Naive thymus-derived CD4-positive, alpha-beta T cell (primary cell): ENCODE data around the gene CES4A. TPM values are rescaled to one million over a fixed set of nuclear protein-coding genes. Genes with fewer than 3 reads are reported as not detected.
A peak's percentile ranks its signal among the peaks of the same experiment; 100 is the strongest.

Experiments
- ATAC-seq: fragments of 150-1000 bp; cut with Tn5 transposase; 2 replicates; pipeline ENCODE4 v1.10.0; 2021; ENCODE audit warnings: mild to moderate bottlenecking, moderate library complexity
- CTCF ChIA-PET: fragments of 350-600 bp; sonication (Branson Sonifier 250); formaldehyde crosslinking; loops from one replicate; lab custom pipeline; 2021; ENCODE audit warnings: antibody characterized with exemption; lab: Charles Lee
- POLR2A ChIA-PET: fragments of 350-600 bp; sonication (Branson Sonifier 250); formaldehyde crosslinking; loops from one replicate; lab custom pipeline; 2021; ENCODE audit warnings: antibody characterized with exemption, inconsistent platforms; lab: Charles Lee
- DNase-seq, 9 donors: peaks; one replicate each; pipeline versions ENCODE4 v3.0.0 to v3.0.0-alpha.2; 2020 to 2022; ENCODE audit warnings: mixed read lengths in 1 of 9
- H3K27ac ChIP-seq: one replicate; pipeline ENCODE4 v1.7.0; 2013; ENCODE audit warnings: mild to moderate bottlenecking, low read depth, low read length, moderate library complexity
- H3K27me3 ChIP-seq, 2 donors: one replicate each; pipeline ENCODE4 v1.7.0; 2013; ENCODE audit warnings: low read length in 2 of 2, mild to moderate bottlenecking in 2 of 2, moderate library complexity in 2 of 2; ENCODE audit not compliant: control insufficient read depth in 2 of 2, insufficient read depth in 2 of 2
- H3K36me3 ChIP-seq, 3 experiments: 1 replicate in 2 of 3; 2 replicates in 1 of 3; pipeline ENCODE4 v1.7.0; 2013; ENCODE audit warnings: low read length in 3 of 3, mild to moderate bottlenecking in 3 of 3, moderate library complexity in 1 of 3; ENCODE audit not compliant: insufficient read depth in 3 of 3, control insufficient read depth in 2 of 3
- H3K4me1 ChIP-seq, 2 donors: one replicate each; pipeline ENCODE4 v1.7.0; 2013; ENCODE audit warnings: low read length in 2 of 2, mild to moderate bottlenecking in 2 of 2, moderate library complexity in 1 of 2; ENCODE audit not compliant: control insufficient read depth in 2 of 2, insufficient read depth in 2 of 2
- H3K4me3 ChIP-seq: 2 replicates; pipeline ENCODE4 v1.7.0; 2013; ENCODE audit warnings: mild to moderate bottlenecking, low read length
- H3K9me3 ChIP-seq, 3 experiments: 1 replicate in 2 of 3; 2 replicates in 1 of 3; pipeline ENCODE4 v1.7.0; 2013; ENCODE audit warnings: low read length in 3 of 3; ENCODE audit not compliant: control insufficient read depth in 2 of 3
- H3K27ac Mint-ChIP-seq, 9 donors: one replicate each; pipeline ENCODE4 v1.8.0; 2020 to 2022; ENCODE audit warnings: mixed read lengths in 9 of 9, mild to moderate bottlenecking in 8 of 9, moderate library complexity in 5 of 9, inconsistent platforms in 2 of 9
- H3K27me3 Mint-ChIP-seq, 5 donors: one replicate each; pipeline ENCODE4 v1.8.0; 2021 to 2022; ENCODE audit warnings: mixed read lengths in 5 of 5, mild to moderate bottlenecking in 1 of 5
- H3K36me3 Mint-ChIP-seq, 5 donors: one replicate each; pipeline ENCODE4 v1.8.0; 2020 to 2022; ENCODE audit warnings: mixed read lengths in 5 of 5, mild to moderate bottlenecking in 3 of 5, inconsistent platforms in 1 of 5
- H3K4me1 Mint-ChIP-seq, 7 donors: one replicate each; pipeline ENCODE4 v1.8.0; 2020 to 2022; ENCODE audit warnings: mixed read lengths in 7 of 7, mild to moderate bottlenecking in 3 of 7, inconsistent platforms in 1 of 7
- H3K4me3 Mint-ChIP-seq, 10 donors: one replicate each; pipeline ENCODE4 v1.8.0; 2020 to 2022; ENCODE audit warnings: mild to moderate bottlenecking in 10 of 10, mixed read lengths in 10 of 10, moderate library complexity in 6 of 10, inconsistent platforms in 2 of 10
- H3K9me3 Mint-ChIP-seq, 11 donors: one replicate each; pipeline ENCODE4 v1.8.0; 2020 to 2022; ENCODE audit warnings: mixed read lengths in 11 of 11, mild to moderate bottlenecking in 4 of 11, inconsistent platforms in 1 of 11, moderate library complexity in 1 of 11
- intact Hi-C, 2 donors: fragments of 100-400 bp; cut with micrococcal nuclease; formaldehyde crosslinking; loops; one replicate each; pipeline ENCODE4 v1.15.1; 2023
- polyA plus RNA-seq, 2 donors: library from polyadenylated mRNA; unstranded; fragments of 300-500 nt; fragmentation: Illumina TruSeq; gene quantifications; one replicate each; pipeline ENCODE4 v1.2.3, GENCODE V29; 2021
- total RNA-seq, 6 experiments: library from RNA in 5 of 6; stranded (reverse) in 5 of 6; gene quantifications; 1 replicate in 5 of 6; 2 replicates in 1 of 6; pipeline ENCODE4 v1.2.3 and lab custom pipeline; 2021 to 2026

Gene CES4A
- total and polyA plus RNA-seq, 7 experiments from 2014 or later = 5.1 to 53.8 (median 20.5) TPM

GRCh38 chr16:67016681-67017420, 28.5 kb downstream of the CES4A start:
- Mint-ChIP-seq H3K4me3 (peak overlapping the region in 1 of 10 donors; percentile 37), H3K4me1 (peaks cover 0 to 53% (median 6%) of the 10 kb centered on the region in 7 donors), H3K27ac (peak overlapping the region in 2 of 9 donors; percentile 47 to 61), H3K36me3 (peaks cover 0 to 3% (median 0%) of the 10 kb centered on the region in 5 donors), H3K9me3 (no peaks in the 10 kb centered on the region), H3K27me3 (no peaks in the 10 kb centered on the region)
- DNase-seq = no peak
- ChIA-PET POLR2A (interaction anchor here (1.2 to 4.6 kb wide), 4 partner anchors 10 to 168 kb away, joined by 3 to 31 read pairs (median 4); partner anchors contain the start of genes CBFB, FBXL8 and TRADD), CTCF (interaction anchor here (1.4 to 3.4 kb wide), 5 partner anchors 11 to 168 kb away, joined by 6 to 36 read pairs (median 15); partner anchors contain the start of genes B3GNT9, CBFB, FBXL8 and TRADD)
- H3K27ac ChIP-seq = no peak overlapping the region
- H3K9me3 ChIP-seq = no peaks in the 10 kb centered on the region
- no peaks in the 10 kb centered on the region for H3K27me3 ChIP-seq
- H3K4me3 ChIP-seq = no peak overlapping the region
- intact Hi-C loops = loop anchor here (5.0 to 10.0 kb wide), 2 partner anchors 35 to 122 kb away; no protein-coding TSS in a partner anchor
- H3K4me1 ChIP-seq = peaks cover 4 to 11% of the 10 kb centered on the region in 2 donors
- no peaks in the 10 kb centered on the region for H3K36me3 ChIP-seq
- no peak for ATAC-seq

GRCh38 chr16:67017421-67017750, 29.0 kb downstream of the CES4A start:
- intact Hi-C loops = loop anchor here (5.0 to 10.0 kb wide), 2 partner anchors 35 to 123 kb away; no protein-coding TSS in a partner anchor
- no peak for DNase-seq
- Histone ChIP-seq H3K36me3 (no peaks in the 10 kb centered on the region), H3K4me3 (no peak overlapping the region), H3K9me3 (no peaks in the 10 kb centered on the region), H3K27me3 (no peaks in the 10 kb centered on the region), H3K4me1 (peaks cover 4 to 11% of the 10 kb centered on the region in 2 donors), H3K27ac (no peak overlapping the region)
- CTCF ChIA-PET = interaction anchor here (0.8 to 3.4 kb wide), 9 partner anchors 11 to 168 kb away, joined by 3 to 36 read pairs (median 9); partner anchors contain the start of genes B3GNT9, CBFB, FBXL8 and TRADD
- Mint-ChIP-seq H3K4me3 (peak overlapping the region in 2 of 10 donors; percentile 16 to 21), H3K4me1 (peaks cover 0 to 50% (median 6%) of the 10 kb centered on the region in 7 donors), H3K27me3 (no peaks in the 10 kb centered on the region), H3K36me3 (peaks cover 0 to 2% (median 0%) of the 10 kb centered on the region in 5 donors), H3K27ac (peak overlapping the region in 1 of 9 donors; percentile 43), H3K9me3 (no peaks in the 10 kb centered on the region)
- POLR2A ChIA-PET = interaction anchor here (0.6 to 4.6 kb wide), 9 partner anchors 10 to 167 kb away, joined by 3 to 31 read pairs (median 3); partner anchors contain the start of genes CBFB, FBXL8 and TRADD
- no peak for ATAC-seq

- CTCF ChIA-PET = interaction anchor here (0.7 to 3.4 kb wide), 17 partner anchors 10 to 1338 kb away, joined by 3 to 36 read pairs (median 4); partner anchors contain the start of genes B3GNT9, CBFB, FBXL8 and TRADD
- peaks cover 0 to 2% (median 0%) of the 10 kb centered on the region in 5 donors for H3K36me3 Mint-ChIP-seq
- Histone ChIP-seq H3K27me3 (no peaks in the 10 kb centered on the region), H3K27ac (no peak overlapping the region), H3K4me3 (no peak overlapping the region), H3K4me1 (peaks cover 4 to 11% of the 10 kb centered on the region in 2 donors), H3K9me3 (no peaks in the 10 kb centered on the region), H3K36me3 (no peaks in the 10 kb centered on the region)
- peaks cover 0 to 55% (median 8%) of the 10 kb centered on the region in 7 donors for H3K4me1 Mint-ChIP-seq
- peak overlapping the region in 2 of 10 donors; percentile 16 to 21 for H3K4me3 Mint-ChIP-seq
- intact Hi-C loops = loop anchor here (1.0 to 10.0 kb wide), 13 partner anchors 10 to 167 kb away; partner anchors contain the start of genes PHAF1 (in 2 of the 2), CBFB (in 1 of the 2) and MATCAP1 (in 1 of the 2)
- peak overlapping the region in 2 of 9 donors; percentile 43 to 75 for H3K27ac Mint-ChIP-seq
- POLR2A ChIA-PET = interaction anchor here (0.5 to 4.6 kb wide), 10 partner anchors 9 to 167 kb away, joined by 3 to 31 read pairs (median 3); partner anchors contain the start of genes CBFB, FBXL8 and TRADD
- no peaks in the 10 kb centered on the region for H3K9me3 Mint-ChIP-seq
- ATAC-seq (peak; percentile 96), DNase-seq (peak; percentile 58 to 87 (median 84))
- H3K27me3 Mint-ChIP-seq = no peaks in the 10 kb centered on the region
Observed at GRCh38 chr16:67017810-67018488, 29.6 kb downstream of the CES4A start.

DNA sequence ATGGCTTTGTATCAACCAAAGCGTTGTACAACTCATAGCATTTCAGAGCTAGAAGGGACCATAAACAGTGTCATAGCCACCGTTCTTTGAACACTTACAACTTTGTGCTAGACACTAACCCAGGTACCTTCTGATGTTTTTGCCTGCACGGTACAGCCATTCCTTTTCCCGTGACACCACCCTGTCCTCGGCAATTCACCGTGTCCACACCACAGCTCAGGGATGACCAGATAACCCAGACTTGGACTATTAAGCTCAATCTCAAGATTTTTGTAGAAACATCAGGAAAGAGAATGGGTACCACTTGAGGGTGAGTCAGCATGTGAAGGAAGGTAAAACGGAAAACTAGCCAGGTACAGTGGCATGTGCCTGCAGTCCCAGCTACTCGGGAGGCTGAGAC, 30.8 kb downstream of the CES4A start:
- POLR2A ChIA-PET = interaction anchor here (0.7 to 4.6 kb wide), 2 partner anchors 8 to 94 kb away, joined by 3 to 31 read pairs; partner anchors contain the start of gene CBFB

GRCh38 chr16:67021321-67021720, 32.9 kb downstream of the CES4A start:
- no peaks in the 10 kb centered on the region for H3K27me3 ChIP-seq
- no peaks in the 10 kb centered on the region for H3K4me1 ChIP-seq
- DNase-seq = peak in 1 of 9 donors; percentile 13
- no peak overlapping the region for H3K4me3 Mint-ChIP-seq
- H3K36me3 Mint-ChIP-seq = no peaks in the 10 kb centered on the region
- ChIA-PET CTCF (no interaction called here), POLR2A (interaction anchor here (0.6 to 0.7 kb wide), 2 partner anchors 147 to 535 kb away, joined by 3 to 4 read pairs; no protein-coding TSS in a partner anchor)
- H3K4me3 ChIP-seq = no peak overlapping the region
- intact Hi-C loops = no loop called here
- peak overlapping the region in 2 of 9 donors; percentile 40 to 86 for H3K27ac Mint-ChIP-seq
- H3K9me3 Mint-ChIP-seq = no peaks in the 10 kb centered on the region
- peaks cover 0 to 47% (median 6%) of the 10 kb centered on the region in 7 donors for H3K4me1 Mint-ChIP-seq
- ATAC-seq = no peak
- no peaks in the 10 kb centered on the region for H3K36me3 ChIP-seq
- no peaks in the 10 kb centered on the region for H3K27me3 Mint-ChIP-seq
- no peak overlapping the region for H3K27ac ChIP-seq
- no peaks in the 10 kb centered on the region for H3K9me3 ChIP-seq

More for the DNA sequence above, 30.8 kb downstream of the CES4A start:
- no peak for ATAC-seq
- Mint-ChIP-seq H3K36me3 (no peaks in the 10 kb centered on the region), H3K27me3 (no peaks in the 10 kb centered on the region), H3K4me3 (no peak overlapping the region), H3K9me3 (no peaks in the 10 kb centered on the region), H3K4me1 (peaks cover 0 to 54% (median 7%) of the 10 kb centered on the region in 7 donors), H3K27ac (no peak overlapping the region)
- CTCF ChIA-PET = interaction anchor here (0.6 to 3.4 kb wide), 10 partner anchors 9 to 166 kb away, joined by 3 to 36 read pairs (median 4); partner anchors contain the start of gene CBFB
- no peak for DNase-seq
- intact Hi-C loops = loop anchor here (2.0 to 10.0 kb wide), 5 partner anchors 18 to 124 kb away; partner anchors contain the start of gene PHAF1 (in 2 of the 2)
- Histone ChIP-seq H3K9me3 (no peaks in the 10 kb centered on the region), H3K4me3 (no peak overlapping the region), H3K4me1 (peaks cover 0 to 7% of the 10 kb centered on the region in 2 donors), H3K36me3 (no peaks in the 10 kb centered on the region), H3K27ac (no peak overlapping the region), H3K27me3 (no peaks in the 10 kb centered on the region)
